Measurements from ENCODE around the gene PLSCR3. TPM values are rescaled to one million over a fixed set of nuclear protein-coding genes. Genes with fewer than 3 reads are reported as not detected.

PLSCR3 gene
- total and polyA plus RNA-seq, 3 donors from 2014 or later: 13.6 to 19.4 (median 14.2) TPM

GRCh38 chr17:7341842-7342241 lies 52.5 kb downstream of the PLSCR3 start:
- DNase-seq: no peak
- WGBS, 2 donors: 87% methylated on average over 8 to 13 of the region's 13 CpGs
- Histone ChIP-seq H3K4me1 (no peaks in the 10 kb centered on the region), H3K36me3 (ENCODE audit: low read depth, missing control alignments) (no peaks in the 10 kb centered on the region), H3K27ac (no peak overlapping the region), H3K9me3 (no peaks in the 10 kb centered on the region), H3K27me3 (no peaks in the 10 kb centered on the region), H3K4me3 (no peak overlapping the region)
- intact Hi-C loops (cut with DNase I; ENCODE audit: low total_unique reads): no loop called here
- TF ChIP-seq, protein P1, sequence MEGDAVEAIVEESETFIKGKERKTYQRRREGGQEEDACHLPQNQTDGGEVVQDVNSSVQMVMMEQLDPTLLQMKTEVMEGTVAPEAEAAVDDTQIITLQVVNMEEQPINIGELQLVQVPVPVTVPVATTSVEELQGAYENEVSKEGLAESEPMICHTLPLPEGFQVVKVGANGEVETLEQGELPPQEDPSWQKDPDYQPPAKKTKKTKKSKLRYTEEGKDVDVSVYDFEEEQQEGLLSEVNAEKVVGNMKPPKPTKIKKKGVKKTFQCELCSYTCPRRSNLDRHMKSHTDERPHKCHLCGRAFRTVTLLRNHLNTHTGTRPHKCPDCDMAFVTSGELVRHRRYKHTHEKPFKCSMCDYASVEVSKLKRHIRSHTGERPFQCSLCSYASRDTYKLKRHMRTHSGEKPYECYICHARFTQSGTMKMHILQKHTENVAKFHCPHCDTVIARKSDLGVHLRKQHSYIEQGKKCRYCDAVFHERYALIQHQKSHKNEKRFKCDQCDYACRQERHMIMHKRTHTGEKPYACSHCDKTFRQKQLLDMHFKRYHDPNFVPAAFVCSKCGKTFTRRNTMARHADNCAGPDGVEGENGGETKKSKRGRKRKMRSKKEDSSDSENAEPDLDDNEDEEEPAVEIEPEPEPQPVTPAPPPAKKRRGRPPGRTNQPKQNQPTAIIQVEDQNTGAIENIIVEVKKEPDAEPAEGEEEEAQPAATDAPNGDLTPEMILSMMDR (IDR thresholded peaks at IDR 0.05): no peak
- no peak for TF ChIP-seq POLR2A (IDR thresholded peaks at IDR 0.05)

- Histone ChIP-seq H3K27me3 (no peaks in the 10 kb centered on the region), H3K27ac (no peak overlapping the region), H3K36me3 (ENCODE audit: low read depth, missing control alignments) (no peaks in the 10 kb centered on the region), H3K9me3 (no peaks in the 10 kb centered on the region), H3K4me3 (no peak overlapping the region), H3K4me1 (no peaks in the 10 kb centered on the region)
- intact Hi-C loops (cut with DNase I; ENCODE audit: low total_unique reads): no loop called here
- DNase-seq: no peak
- 70 to 75% methylated on average over 2 of the region's 2 CpGs for WGBS, 2 donors
- TF ChIP-seq POLR2A (IDR thresholded peaks at IDR 0.05): no peak
- TF ChIP-seq, protein P1 (IDR thresholded peaks at IDR 0.05): no peak
Measured at GRCh38 chr17:7340179-7340578, 54.1 kb downstream of the PLSCR3 start.

Other genes with a start within 250 kb of the PLSCR3 start
Only the 30 nearest of the 38 such genes appear.
- gene ACADVL, start 174.6 kb downstream of the PLSCR3 start, total RNA-seq: 100 to 1,000 TPM; 298 to 458 TPM
- 334 TPM for gene ACADVL, start 174.6 kb downstream of the PLSCR3 start, polyA plus RNA-seq (ENCODE audit: insufficient read depth, low read depth, low replicate concordance)
- gene DVL2, start 160.0 kb downstream of the PLSCR3 start, total RNA-seq: 100 to 1,000 TPM in 1 of 2 donors, 10 to 100 TPM in 1; 81.3 to 102 TPM
- gene DVL2, start 160.0 kb downstream of the PLSCR3 start, polyA plus RNA-seq (ENCODE audit: insufficient read depth, low read depth, low replicate concordance): 43.6 TPM
- 10 to 100 TPM; 54.9 to 61.6 TPM for gene PHF23, start 155.1 kb downstream of the PLSCR3 start, total RNA-seq
- gene PHF23, start 155.1 kb downstream of the PLSCR3 start, polyA plus RNA-seq (ENCODE audit: insufficient read depth, low read depth, low replicate concordance): 53.4 TPM
- gene GABARAP, start 152.1 kb downstream of the PLSCR3 start, total RNA-seq: 100 to 1,000 TPM; 521 to 683 TPM
- gene GABARAP, start 152.1 kb downstream of the PLSCR3 start, polyA plus RNA-seq (ENCODE audit: insufficient read depth, low read depth, low replicate concordance): 1,171 TPM
- 10 to 100 TPM; 86.4 to 94.0 TPM for gene CTDNEP1, start 142.8 kb downstream of the PLSCR3 start, total RNA-seq
- 138 TPM for gene CTDNEP1, start 142.8 kb downstream of the PLSCR3 start, polyA plus RNA-seq (ENCODE audit: insufficient read depth, low read depth, low replicate concordance)
- gene ELP5, start 142.3 kb downstream of the PLSCR3 start, total RNA-seq: 100 to 1,000 TPM; 107 to 123 TPM
- 295 TPM for gene ELP5, start 142.3 kb downstream of the PLSCR3 start, polyA plus RNA-seq (ENCODE audit: insufficient read depth, low read depth, low replicate concordance)
- 1 to 10 TPM; 4.5 to 6.9 TPM for gene CLDN7, start 132.0 kb downstream of the PLSCR3 start, total RNA-seq
- gene CLDN7, start 132.0 kb downstream of the PLSCR3 start, polyA plus RNA-seq (ENCODE audit: insufficient read depth, low read depth, low replicate concordance): 8.8 TPM
- 1 to 10 TPM; 4.2 to 6.6 TPM for gene SLC2A4, start 112.8 kb downstream of the PLSCR3 start, total RNA-seq
- gene SLC2A4, start 112.8 kb downstream of the PLSCR3 start, polyA plus RNA-seq (ENCODE audit: insufficient read depth, low read depth, low replicate concordance): 4.7 TPM
- 100 to 1,000 TPM; 276 to 549 TPM for gene YBX2, start 99.9 kb downstream of the PLSCR3 start, total RNA-seq
- 1,120 TPM for gene YBX2, start 99.9 kb downstream of the PLSCR3 start, polyA plus RNA-seq (ENCODE audit: insufficient read depth, low read depth, low replicate concordance)
- gene EIF5A, start 86.9 kb downstream of the PLSCR3 start, total RNA-seq: 100 to 1,000 TPM; 193 to 229 TPM
- 388 TPM for gene EIF5A, start 86.9 kb downstream of the PLSCR3 start, polyA plus RNA-seq (ENCODE audit: insufficient read depth, low read depth, low replicate concordance)
- 100 to 1,000 TPM; 204 to 239 TPM for gene GPS2, start 79.2 kb downstream of the PLSCR3 start, total RNA-seq
- 219 TPM for gene GPS2, start 79.2 kb downstream of the PLSCR3 start, polyA plus RNA-seq (ENCODE audit: insufficient read depth, low read depth, low replicate concordance)
- 10 to 100 TPM; 34.5 to 50.6 TPM for gene NEURL4, start 65.2 kb downstream of the PLSCR3 start, total RNA-seq
- 38.3 TPM for gene NEURL4, start 65.2 kb downstream of the PLSCR3 start, polyA plus RNA-seq (ENCODE audit: insufficient read depth, low read depth, low replicate concordance)
- 100 to 1,000 TPM in 1 of 2 donors, 10 to 100 TPM in 1; 12.6 to 140 TPM for gene ACAP1, start 58.0 kb downstream of the PLSCR3 start, total RNA-seq
- gene ACAP1, start 58.0 kb downstream of the PLSCR3 start, polyA plus RNA-seq (ENCODE audit: insufficient read depth, low read depth, low replicate concordance): 95.2 TPM
- 1 to 10 TPM; 4.8 to 5.0 TPM for gene KCTD11, start 42.4 kb downstream of the PLSCR3 start, total RNA-seq
- 6.8 TPM for gene KCTD11, start 42.4 kb downstream of the PLSCR3 start, polyA plus RNA-seq (ENCODE audit: insufficient read depth, low read depth, low replicate concordance)
- 1 to 10 TPM; 2.8 to 6.6 TPM for gene TMEM95, start 39.4 kb downstream of the PLSCR3 start, total RNA-seq
- 9.9 TPM for gene TMEM95, start 39.4 kb downstream of the PLSCR3 start, polyA plus RNA-seq (ENCODE audit: insufficient read depth, low read depth, low replicate concordance)
- 1 to 10 TPM; 3.7 to 6.8 TPM for gene TNK1, start 13.4 kb downstream of the PLSCR3 start, total RNA-seq
- gene TNK1, start 13.4 kb downstream of the PLSCR3 start, polyA plus RNA-seq (ENCODE audit: insufficient read depth, low read depth, low replicate concordance): 4.0 TPM
- gene TMEM256, start 9.6 kb upstream of the PLSCR3 start, total RNA-seq: 10 to 100 TPM; 18.7 to 33.3 TPM
- gene TMEM256, start 9.6 kb upstream of the PLSCR3 start, polyA plus RNA-seq (ENCODE audit: insufficient read depth, low read depth, low replicate concordance): 27.3 TPM
- 10 to 100 TPM in 1 of 2 donors, 1 to 10 TPM in 1; 9.9 to 10.7 TPM for gene NLGN2, start 13.3 kb upstream of the PLSCR3 start, total RNA-seq
- gene NLGN2, start 13.3 kb upstream of the PLSCR3 start, polyA plus RNA-seq (ENCODE audit: insufficient read depth, low read depth, low replicate concordance): 8.4 TPM
- gene SPEM1, start 25.8 kb upstream of the PLSCR3 start, total RNA-seq: 10 to 100 TPM in 1 of 2 donors, 1 to 10 TPM in 1; 8.5 to 18.7 TPM
- 67.7 TPM for gene SPEM1, start 25.8 kb upstream of the PLSCR3 start, polyA plus RNA-seq (ENCODE audit: insufficient read depth, low read depth, low replicate concordance)
- gene SPEM2, start 31.1 kb upstream of the PLSCR3 start, total RNA-seq: 100 to 1,000 TPM in 1 of 2 donors, 10 to 100 TPM in 1; 41.4 to 202 TPM
- gene SPEM2, start 31.1 kb upstream of the PLSCR3 start, polyA plus RNA-seq (ENCODE audit: insufficient read depth, low read depth, low replicate concordance): 111 TPM
- 10 to 100 TPM in 1 of 2 donors, 1 to 10 TPM in 1; 5.7 to 18.8 TPM for gene SPEM3, start 34.3 kb upstream of the PLSCR3 start, total RNA-seq
- 63.0 TPM for gene SPEM3, start 34.3 kb upstream of the PLSCR3 start, polyA plus RNA-seq (ENCODE audit: insufficient read depth, low read depth, low replicate concordance)
- 10 to 100 TPM in 1 of 2 donors, 1 to 10 TPM in 1; 7.9 to 11.7 TPM for gene TMEM102, start 40.9 kb upstream of the PLSCR3 start, total RNA-seq
- 6.5 TPM for gene TMEM102, start 40.9 kb upstream of the PLSCR3 start, polyA plus RNA-seq (ENCODE audit: insufficient read depth, low read depth, low replicate concordance)
- gene FGF11, start 45.0 kb upstream of the PLSCR3 start, total RNA-seq: 1 to 10 TPM; 3.2 to 4.2 TPM
- 4.6 TPM for gene FGF11, start 45.0 kb upstream of the PLSCR3 start, polyA plus RNA-seq (ENCODE audit: insufficient read depth, low read depth, low replicate concordance)
- gene CHRNB1, start 50.5 kb upstream of the PLSCR3 start, total RNA-seq: 1 to 10 TPM; 6.2 to 7.4 TPM
- 6.9 TPM for gene CHRNB1, start 50.5 kb upstream of the PLSCR3 start, polyA plus RNA-seq (ENCODE audit: insufficient read depth, low read depth, low replicate concordance)
- gene ZBTB4, start 85.1 kb upstream of the PLSCR3 start, total RNA-seq: 10 to 100 TPM; 34.0 to 43.4 TPM
- gene ZBTB4, start 85.1 kb upstream of the PLSCR3 start, polyA plus RNA-seq (ENCODE audit: insufficient read depth, low read depth, low replicate concordance): 39.5 TPM
- gene SLC35G6, start 86.9 kb upstream of the PLSCR3 start, total RNA-seq: 1 to 10 TPM; 1.8 to 3.9 TPM
- 3.9 TPM for gene SLC35G6, start 86.9 kb upstream of the PLSCR3 start, polyA plus RNA-seq (ENCODE audit: insufficient read depth, low read depth, low replicate concordance)
- gene POLR2A, start 89.8 kb upstream of the PLSCR3 start, total RNA-seq: 100 to 1,000 TPM; 359 to 391 TPM
- gene POLR2A, start 89.8 kb upstream of the PLSCR3 start, polyA plus RNA-seq (ENCODE audit: insufficient read depth, low read depth, low replicate concordance): 175 TPM
- 10 to 100 TPM; 17.0 to 20.6 TPM for gene TNFSF12, start 154.5 kb upstream of the PLSCR3 start, total RNA-seq
- 21.5 TPM for gene TNFSF12, start 154.5 kb upstream of the PLSCR3 start, polyA plus RNA-seq (ENCODE audit: insufficient read depth, low read depth, low replicate concordance)
- 1 to 10 TPM; 1.2 to 5.1 TPM for gene TNFSF13, start 164.2 kb upstream of the PLSCR3 start, total RNA-seq
- gene TNFSF13, start 164.2 kb upstream of the PLSCR3 start, polyA plus RNA-seq (ENCODE audit: insufficient read depth, low read depth, low replicate concordance): 11.5 TPM
- gene SENP3, start 167.4 kb upstream of the PLSCR3 start, total RNA-seq: 10 to 100 TPM; 77.4 to 83.5 TPM
- gene SENP3, start 167.4 kb upstream of the PLSCR3 start, polyA plus RNA-seq (ENCODE audit: insufficient read depth, low read depth, low replicate concordance): 108 TPM